Hindlimb muscle (tissue), 1 donor: ENCODE data around the gene BRSK2. TPM values are rescaled to one million over a fixed set of nuclear protein-coding genes. Genes with fewer than 3 reads are reported as not detected.

Experiments used
- DNase-seq: peaks from one replicate; pipeline ENCODE4 v3.0.0-alpha.2; 2013
- polyA plus RNA-seq: library from polyadenylated mRNA; unstranded; fragments of 120-200 nt; gene quantifications from one replicate; pipeline ENCODE4 v1.2.1, GENCODE V29; 2013; ENCODE audit not compliant: insufficient read length

BRSK2 gene
- polyA plus RNA-seq, 1 donor, result 1.1 TPM

DNA sequence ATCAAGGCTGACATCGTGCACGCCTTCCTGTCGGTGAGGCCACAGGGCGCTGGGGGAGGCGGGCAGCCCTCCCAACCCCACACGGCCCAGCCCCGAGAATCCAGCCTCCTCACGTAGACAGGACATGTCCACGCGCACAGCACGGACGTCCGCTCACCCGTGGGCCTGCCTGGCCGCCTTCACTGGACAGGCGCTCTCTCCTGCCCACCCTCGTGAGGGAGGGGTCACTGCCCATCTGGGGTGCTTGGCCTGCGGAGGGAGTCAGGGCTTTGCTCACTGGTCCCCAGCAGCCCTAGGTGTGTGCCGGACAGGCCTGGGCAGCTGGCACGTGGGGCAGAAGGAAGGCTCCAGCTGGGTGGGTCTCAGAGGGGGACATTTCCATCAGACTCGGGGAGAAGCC, 64.8 kb downstream of the BRSK2 start:
- DNase-seq, result no peak

DNA sequence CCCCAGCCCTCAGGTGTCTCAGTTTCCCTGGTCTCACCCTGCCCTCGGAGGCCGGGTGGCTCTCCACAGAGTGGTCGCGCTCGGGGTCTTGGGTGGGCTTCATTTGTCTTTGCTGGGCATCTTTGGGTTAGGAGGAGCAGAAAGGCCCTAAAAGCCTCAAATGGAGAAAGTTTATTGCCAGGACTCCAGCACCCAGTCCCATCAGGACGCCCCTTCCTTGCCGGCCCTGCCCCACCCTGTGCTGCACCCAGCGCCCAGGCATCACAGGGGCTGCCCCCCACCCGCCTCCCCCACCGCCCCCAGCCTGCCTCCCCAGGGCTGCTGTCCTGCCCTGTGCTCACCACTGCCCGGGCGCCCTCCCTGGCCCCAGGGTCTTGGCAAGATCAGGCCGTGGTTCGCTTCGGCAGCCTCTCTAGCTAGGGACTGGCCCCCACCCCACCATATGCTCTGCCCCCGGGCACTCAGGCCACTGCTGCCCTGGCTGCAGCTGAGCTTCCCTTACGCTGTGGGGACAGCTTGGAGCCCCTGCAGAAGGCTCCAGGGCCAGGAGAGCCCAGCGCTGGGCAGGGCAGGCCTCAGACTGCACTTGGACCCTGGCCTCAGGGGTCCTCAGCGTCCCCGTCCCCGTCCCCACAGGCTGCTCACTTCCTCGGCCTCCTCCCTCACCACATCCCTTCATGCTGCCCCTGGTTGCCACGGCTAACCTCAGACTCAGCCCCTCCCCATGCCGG, 65.5 kb downstream of the BRSK2 start:
- DNase-seq, result no peak

DNA sequence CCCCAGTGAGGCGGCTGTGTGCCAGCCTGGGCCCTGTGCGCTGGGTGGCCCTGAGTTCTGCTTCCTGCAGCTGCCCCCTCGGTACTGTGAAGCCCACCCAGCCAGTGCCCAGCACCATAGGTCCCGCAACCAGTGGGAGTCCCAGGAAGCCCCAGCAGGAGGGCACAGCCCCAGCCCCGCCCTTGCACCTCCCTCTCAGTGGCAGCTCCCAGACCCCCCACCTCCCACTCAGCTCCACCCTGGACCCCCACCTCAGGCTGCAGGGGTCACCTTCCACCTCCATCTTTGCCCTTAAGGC, 66.0 kb downstream of the BRSK2 start:
- no peak for DNase-seq

DNA sequence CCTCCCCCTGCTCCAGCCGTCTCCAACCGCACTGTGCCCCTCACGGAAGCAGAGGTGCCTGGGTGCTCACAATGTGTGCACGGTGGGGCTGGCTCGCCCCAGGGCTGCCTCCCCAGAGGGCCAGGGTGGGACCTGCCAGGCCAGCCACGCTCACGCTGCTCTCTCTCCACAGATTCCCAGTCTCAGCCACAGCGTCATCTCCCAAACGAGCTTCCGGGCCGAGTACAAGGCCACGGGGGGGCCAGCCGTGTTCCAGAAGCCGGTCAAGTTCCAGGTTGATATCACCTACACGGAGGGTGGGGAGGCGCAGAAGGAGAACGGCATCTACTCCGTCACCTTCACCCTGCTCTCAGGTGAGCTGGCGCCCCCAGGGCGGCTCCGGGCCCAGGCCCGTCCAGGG, 66.4 kb downstream of the BRSK2 start:
- DNase-seq, result no peak

DNA sequence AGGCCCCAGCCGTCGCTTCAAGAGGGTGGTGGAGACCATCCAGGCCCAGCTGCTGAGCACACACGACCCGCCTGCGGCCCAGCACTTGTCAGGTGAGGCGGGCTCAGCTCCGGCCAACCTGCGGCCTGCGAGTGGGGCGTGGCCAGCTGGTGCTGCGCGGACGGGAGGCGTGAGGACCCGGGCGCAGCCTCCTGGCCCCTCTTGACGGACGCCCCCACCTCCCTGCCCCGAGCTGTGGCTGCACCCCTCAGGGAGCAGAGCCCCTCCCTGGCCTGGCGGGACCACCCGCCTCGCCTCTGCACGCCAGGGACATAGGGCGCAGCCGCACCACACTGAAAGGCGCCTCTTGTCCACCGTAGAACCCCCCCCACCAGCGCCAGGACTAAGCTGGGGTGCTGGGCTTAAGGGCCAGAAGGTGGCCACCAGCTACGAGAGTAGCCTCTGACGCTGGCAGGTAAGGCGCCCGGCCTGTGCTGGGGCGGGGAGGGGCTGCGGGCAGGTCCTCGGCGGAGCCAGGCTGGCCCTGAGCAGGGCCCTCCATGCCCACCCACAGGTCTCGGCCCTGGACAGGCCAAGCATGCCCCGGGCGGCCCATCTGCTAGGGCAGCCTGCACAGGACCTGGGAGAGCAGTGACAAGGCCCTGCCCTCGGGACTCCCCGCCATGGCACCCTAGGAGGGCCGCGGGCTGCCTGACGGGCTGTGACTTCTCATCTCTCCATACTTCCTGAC, 67.0 kb downstream of the BRSK2 start:
- DNase-seq, result no peak

DNA sequence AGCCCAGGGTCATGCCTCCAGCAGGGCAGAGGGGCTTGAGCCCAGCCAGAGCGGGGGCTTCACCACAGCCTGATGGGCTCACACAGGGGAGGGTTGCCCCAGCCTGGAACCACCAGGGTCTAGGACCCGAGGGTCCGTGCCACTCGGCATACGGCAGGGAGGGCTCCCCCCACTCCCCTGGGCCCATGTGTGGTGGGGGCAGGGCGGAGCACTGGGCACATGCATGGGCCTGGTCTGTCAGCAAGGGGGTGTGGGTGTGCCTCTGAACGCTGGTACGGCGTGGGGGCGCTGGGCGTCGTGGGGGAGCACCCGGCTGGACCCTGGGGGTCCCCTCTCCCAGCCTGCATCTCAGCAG, 67.6 kb downstream of the BRSK2 start:
- DNase-seq, result no peak

DNA sequence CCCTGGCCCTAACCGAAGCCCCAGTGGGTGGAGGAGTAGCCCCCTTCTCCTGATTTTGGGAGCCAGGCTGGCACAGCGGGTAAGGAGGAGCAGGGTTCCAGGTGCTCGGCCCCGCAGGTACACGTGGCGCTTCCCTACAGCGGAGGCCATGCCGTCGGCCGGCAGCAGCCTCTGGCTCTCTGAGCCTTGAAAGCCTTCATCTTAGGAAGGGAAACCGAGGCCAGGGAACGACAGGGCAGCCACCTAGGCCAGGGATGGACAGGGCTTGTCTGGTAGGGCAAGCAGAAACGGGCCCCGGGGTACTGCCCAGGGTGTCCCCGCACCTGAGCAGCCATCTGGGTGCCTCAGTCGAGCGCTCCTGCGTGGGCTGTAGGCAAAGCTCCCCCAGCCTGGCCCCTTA, 68.1 kb downstream of the BRSK2 start:
- DNase-seq, result no peak

DNA sequence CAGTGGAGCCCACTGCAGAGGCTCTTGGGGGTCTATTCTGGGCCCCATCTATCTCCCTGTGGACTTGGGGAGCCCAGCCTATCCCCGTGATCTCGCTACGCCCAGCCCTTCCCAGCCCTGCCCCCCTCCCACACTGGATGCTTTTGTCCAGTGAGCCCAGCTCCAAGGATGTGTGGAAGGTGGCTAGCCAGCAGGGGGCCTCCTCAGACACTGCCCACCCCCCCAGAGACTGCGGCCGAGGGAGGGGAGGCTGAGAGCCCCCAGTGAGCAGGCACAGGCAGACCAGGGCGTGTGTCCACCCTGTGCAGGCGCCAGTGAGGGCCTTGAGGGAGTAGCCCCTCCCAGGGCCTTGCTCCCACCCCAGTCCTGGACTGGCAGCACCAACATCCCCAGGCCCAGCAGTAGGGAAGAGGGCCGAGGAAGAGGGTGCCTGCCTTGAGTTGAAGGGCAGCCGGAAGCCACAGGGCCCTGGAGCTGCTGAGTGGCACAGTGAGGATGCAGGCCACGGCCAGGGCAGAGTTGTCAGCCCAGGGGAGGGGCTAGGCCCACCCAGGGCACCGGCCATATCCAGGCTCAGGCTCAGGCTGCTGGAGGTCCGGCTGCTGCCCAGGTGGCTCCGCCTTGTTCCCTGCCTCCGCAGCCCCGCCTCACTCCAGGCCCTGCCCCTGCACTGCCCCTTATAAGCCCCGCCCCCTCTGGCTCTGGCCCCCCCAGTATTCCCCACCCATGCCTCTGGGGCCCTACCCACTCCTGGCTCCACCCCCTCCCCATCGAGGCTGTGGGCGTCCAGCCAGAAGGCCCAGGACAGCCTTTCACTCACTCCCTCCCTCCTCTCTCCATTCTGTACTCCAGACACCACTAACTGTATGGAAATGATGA, 68.8 kb downstream of the BRSK2 start:
- DNase-seq, result peak; percentile 29

DNA sequence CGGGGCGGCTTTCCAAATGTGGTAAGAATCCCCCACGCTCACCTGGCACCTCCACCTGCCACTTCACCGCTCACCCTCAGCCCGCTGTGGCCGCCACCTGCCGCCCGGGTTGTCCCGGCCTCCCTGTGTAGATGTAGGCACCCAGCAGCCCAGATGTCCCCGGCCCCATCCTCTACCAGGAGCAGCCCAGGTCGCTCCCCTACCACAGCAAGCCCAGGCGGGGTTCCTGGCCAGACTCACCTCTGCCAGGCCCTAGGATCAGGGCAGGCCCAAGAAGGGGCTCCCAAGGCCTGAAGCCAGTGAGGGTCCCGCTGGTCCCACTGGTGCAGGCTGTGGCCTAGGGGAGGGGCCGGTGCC, 69.5 kb downstream of the BRSK2 start:
- no peak for DNase-seq

DNA sequence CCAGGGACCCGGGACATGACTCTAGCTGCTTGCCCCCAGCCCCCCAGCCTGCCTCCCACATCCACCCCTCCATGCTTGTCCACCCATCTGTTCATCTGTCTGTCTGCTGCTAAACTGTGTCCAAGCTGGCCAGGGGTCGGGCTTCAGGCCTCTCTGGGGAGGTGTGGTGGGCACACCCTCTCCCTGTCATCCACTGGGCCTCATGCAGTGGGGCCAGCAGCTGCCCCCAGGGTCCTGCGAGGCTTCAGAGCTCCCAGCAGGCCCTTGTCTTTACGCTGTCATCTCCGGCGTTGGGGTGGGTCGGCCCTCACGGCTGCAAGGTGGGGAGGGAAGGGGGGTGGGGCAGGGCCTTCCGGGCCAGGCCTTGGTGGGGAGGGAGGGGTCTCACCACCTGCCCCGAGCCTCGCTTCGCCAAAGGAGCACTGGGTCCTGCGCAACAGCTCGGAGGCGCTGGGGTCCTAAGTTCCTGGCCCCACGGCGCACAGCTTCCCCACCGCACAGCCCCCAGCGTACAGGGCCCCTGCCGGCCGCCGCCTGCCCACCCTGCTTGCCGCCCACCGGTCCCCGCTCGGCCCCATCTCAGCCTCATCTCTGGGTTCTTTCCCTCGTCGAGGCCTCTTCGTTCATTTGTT, 70.1 kb downstream of the BRSK2 start:
- no peak for DNase-seq

DNA sequence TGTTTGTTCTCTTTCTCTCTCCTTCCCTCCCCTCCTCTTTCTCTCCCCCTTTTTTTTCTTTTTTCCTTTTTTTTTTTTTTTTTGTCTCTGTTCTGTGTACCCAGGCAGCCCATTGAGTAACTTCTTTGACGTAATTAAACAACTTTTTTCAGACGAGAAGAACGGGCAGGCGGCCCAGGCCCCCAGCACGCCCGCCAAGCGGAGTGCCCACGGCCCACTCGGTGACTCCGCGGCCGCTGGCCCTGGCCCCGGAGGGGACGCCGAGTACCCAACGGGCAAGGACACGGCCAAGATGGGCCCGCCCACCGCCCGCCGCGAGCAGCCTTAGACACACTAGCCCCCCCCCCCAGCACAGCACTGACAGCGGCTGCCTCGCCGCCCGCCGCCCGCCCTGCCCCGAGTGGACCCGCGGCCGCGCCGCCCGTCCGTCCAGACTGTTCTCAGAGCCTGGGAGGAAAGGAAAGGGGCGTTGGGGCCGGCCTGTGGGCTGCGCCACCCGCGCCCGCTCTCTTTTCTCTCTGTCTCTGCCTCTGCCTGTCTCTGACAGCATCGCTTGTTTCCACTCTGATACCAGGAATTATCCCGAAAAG, 70.8 kb downstream of the BRSK2 start:
- no peak for DNase-seq

DNA sequence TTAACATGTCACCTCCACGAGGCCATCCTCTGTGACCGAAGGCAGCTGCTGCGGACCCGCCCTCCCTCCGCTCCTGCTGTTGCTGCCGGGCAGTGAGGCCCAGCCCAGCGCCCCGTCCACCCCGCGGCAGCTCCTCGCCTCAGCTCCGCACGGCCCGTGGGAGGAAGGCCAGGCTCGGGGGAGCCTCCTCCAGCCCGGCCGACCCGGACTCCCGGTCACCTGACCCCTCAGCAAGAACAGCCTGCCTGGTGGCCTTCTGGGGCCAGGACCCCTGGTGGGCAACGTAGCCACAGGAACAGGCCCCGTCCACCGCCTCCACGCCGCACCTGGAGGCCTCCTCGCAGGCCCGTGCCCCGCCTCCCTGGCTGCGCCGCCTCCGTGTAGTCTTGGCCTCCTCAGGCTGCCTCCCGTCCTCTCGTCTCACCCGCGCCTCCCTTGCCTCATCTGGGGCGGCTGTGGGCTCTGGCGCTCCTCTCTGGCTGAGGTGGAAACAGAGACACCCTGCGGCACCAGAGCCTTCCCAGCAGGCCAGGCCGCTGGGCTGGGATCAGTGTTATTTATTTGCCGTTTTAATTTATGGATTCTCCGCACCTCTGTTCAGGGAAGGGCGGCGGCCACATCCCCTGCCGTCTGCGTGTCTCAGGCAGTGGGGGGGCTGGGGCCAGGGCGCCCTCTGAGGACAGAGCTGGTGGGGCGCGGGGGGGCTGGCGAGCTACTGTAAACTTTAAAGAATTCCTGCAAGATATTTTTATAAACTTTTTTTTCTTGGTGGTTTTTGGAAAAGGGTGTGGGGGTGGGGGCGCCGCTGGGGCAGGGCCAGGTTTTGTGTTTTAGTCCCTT, 71.5 kb downstream of the BRSK2 start:
- DNase-seq, result no peak

DNA sequence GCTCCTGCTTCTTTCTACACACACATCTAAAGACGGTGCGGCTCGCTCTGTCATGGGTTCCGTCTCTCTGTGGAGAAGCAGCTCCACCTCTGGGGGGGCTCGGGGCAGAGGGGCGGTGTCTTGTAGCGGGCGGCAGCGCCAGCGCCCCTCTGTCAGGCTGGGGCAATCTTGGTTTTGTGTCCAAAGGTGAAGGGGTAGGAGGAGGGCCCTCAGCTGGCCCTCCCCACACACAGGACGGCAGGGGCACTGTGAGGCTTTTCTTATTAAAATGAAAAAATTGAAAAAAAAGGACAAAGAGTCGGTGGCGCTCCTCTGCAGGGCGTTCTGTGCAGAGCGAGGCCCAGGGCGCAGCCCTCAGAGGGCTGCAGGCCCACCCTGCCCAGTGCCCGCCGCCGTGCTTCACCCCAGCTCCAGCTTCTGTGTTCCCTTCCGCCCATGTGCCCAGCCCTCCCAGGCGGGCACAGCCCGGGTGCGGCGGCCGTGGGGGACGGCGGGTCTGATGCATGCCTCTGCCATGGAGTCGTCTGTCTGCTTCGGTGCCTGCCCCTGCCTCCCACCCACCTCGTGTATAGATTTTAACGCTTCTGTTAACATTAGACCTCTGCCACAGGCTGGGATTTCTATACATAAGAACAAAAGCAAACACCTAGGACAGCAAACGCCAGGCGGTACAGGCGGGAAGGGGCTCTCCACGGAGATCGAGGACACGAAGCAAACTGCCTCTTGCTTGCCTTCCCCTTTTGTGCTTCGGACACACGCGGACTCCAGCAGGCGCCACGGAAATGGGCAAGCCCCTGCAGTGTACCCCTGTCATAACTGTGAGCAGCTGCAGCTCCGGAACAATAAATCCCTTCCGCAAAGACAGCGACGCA, 72.3 kb downstream of the BRSK2 start:
- DNase-seq, result no peak

DNA sequence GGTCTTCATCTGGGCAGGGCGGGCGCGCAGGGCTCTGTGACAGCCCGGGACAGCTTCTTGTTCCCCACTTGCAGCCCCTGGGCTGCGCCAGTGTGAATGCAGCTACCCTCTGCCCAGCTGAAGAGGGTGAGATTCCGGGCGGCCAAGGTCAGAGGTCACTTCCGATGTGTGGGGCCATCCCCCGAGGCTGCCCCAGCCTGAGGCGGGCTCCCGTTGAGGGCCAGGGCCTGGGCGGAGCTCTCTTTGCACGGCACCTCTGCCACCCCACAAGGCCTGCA, 72.9 kb downstream of the BRSK2 start:
- DNase-seq, result no peak

DNA sequence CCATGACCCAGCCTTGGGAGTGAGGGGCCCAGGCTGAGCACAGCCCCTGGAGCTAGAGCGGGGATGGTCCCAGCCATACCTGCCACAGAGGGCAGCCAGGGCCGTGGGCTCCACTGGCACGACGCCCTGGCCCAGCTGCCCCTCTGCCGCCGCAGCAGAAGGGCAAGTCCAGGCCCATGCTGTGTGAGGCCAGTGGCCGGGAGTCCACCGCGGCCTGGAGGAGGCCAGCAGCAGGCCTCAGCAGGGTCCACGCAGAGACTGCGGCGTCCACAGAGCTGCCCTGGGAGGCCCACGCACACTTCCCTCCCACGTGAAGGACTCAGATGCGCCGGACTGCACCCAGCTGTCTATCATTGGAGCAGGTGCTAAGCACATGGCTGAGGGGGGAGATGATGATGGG, 73.3 kb downstream of the BRSK2 start:
- DNase-seq, result no peak

DNA sequence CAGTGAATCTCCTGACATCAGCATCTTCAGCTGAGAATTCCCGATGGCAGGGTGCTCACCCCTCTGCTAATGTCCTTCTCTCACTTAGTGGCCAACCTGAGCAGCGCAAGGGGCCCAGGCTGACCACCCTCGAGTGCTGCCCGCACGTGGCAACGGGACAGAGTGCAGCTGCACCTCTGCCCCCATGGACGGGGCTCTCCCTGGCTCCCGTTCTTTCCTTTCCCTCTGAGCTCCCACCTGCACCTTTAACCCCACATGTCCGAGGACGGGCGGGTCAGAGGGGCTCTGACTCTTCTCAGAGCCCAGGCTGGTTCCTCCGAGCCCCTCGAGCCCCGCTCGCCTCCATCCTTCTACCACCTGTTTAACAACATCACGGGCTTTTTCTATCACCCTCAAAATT, 77.0 kb downstream of the BRSK2 start:
- no peak for DNase-seq

DNA sequence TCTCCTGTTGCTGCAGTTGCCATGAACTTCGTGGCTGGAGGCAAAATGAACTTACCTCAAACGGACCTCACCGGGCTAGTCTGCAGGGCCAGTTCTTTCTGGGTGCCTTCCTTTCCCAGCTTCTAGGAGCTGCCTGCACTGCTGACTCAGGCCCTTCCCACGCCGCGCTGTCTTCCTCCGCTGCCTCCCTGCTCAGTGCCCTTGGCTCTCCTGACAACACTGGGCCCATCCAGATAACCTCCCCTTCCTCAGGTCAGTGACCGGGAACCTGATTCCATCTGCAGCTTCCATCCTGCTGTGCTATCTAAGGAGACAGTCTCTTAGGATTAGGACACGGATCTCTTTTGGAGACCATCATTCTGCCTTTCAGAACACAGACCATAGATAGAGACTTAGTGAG, 77.5 kb downstream of the BRSK2 start:
- no peak for DNase-seq

DNA sequence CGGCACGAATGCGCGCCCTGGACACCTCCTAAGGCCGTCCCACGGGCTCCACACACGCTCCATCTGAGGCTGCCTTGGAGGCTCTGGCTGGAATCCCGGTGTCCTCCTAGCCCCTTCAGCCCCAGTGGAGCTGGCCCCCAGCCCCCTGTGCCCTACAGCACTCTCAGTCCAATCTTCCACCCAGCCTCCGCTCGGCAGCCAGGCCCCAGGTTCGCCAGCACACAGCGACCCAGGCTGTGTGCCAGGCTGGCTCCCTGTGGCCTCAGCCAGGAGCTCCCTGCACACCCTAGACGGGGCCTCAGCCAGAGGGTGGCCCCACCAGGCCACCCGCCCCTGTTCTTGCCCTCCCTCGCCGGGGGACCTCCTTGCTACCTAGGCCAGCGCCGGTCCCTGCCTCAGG, 78.3 kb downstream of the BRSK2 start:
- DNase-seq, result no peak

DNA sequence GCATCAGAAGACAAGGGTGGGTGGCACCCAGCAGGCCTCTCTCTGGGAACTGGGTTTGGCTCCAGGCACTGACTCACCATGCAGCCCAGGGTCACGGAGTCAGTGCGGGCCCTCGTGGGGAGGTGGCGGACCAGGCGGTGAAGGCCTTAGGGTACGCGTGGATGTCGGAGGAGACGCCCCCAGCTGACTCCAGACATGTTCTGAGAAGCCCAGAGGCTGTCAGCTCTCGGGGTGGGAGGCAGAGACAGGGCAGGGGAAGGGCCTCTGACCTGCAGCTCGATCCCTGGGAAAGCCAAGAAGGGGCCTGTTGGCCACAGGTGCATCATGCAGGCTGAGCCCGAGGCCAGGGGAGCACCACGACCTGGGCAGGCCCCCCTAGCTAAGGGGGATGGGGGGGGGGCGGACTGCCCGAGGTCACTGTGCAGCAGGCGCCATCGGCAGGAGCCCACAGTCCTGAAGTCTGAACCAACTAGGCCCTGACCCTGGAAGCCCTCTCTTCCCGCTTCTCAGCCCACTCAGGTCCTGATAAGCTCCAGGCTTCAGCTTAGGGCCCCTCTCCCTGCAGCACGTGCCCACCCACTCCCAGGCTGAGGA, 78.8 kb downstream of the BRSK2 start:
- no peak for DNase-seq

DNA sequence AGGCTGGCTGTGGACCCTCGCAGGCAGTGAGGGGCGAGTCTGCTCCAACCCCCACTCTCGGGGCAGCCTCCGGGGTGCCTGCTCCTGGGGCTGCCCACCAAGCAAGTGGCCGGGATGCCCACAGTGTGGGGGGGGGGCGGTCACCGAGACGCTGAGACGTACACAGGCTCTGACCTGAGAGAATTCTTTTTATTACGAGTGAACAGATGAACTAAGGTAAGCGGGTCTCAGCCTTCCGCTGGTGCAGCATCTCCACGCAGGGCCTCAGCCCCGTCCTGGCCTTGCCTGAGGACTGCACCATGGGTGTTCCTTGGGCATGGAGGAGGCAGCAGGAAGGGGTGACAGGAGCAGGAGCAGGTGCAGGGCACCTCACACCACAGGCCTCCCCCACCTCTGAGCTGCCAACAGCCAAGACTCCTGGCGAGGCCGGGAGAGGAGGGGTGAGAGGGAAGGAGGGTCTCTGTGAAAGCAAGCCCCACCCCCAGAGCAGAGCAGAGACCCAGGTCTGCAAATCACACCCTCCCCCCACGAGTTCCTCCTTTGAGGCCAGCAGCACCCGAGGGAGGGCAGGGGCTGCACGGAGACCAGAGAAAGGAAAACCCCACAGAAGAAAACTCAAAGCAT, 79.7 kb downstream of the BRSK2 start:
- no peak for DNase-seq
